Ovary (tissue), 9 donors: ENCODE data around the gene ANKMY1. TPM values are rescaled to one million over a fixed set of nuclear protein-coding genes. Genes with fewer than 3 reads are reported as not detected.

Source experiments
- DNase-seq, 5 donors: peaks; one replicate each; pipeline ENCODE4 v3.0.0-alpha.2; 2019 to 2020
- H3K27ac ChIP-seq, 2 donors: fragments of 200-600 bp; one replicate each; pipeline versions ENCODE4 v1.5.1 to v1.8.0; 2019 to 2022
- H3K27me3 ChIP-seq: fragments of 200-600 bp; one replicate; pipeline ENCODE4 v1.8.0; 2022
- H3K36me3 ChIP-seq: fragments of 200-600 bp; sonication (generic); one replicate; pipeline ENCODE4 v1.5.1; 2019
- H3K4me1 ChIP-seq: one replicate; pipeline ENCODE4 v1.8.1; 2013; ENCODE audit warnings: mild to moderate bottlenecking, moderate library complexity; ENCODE audit not compliant: insufficient read depth
- H3K4me3 ChIP-seq: fragments of 200-600 bp; sonication (generic); one replicate; pipeline ENCODE4 v1.5.1; 2017
- H3K9me3 ChIP-seq, 2 donors: fragments of 200-600 bp in 1 of 2; sonication (generic) in 1 of 2; one replicate each; pipeline versions ENCODE4 v1.5.1 to v1.8.1; 2013 to 2019; ENCODE audit warnings: mild to moderate bottlenecking in 1 of 2, moderate library complexity in 1 of 2
- CTCF ChIP-seq, 3 donors: fragments of 450-650 bp in 2 of 3; fragments of 200-600 bp in 1 of 3; IDR thresholded peaks; one replicate each; pipeline versions ENCODE4 v1.5.1 to v1.8.0; 2016 to 2022; ENCODE audit warnings: antibody characterized with exemption in 3 of 3, mild to moderate bottlenecking in 1 of 3
- EP300 ChIP-seq: sonication (generic); formaldehyde crosslinking; IDR thresholded peaks from one replicate; pipeline ENCODE4 v1.6.1; 2017; ENCODE audit warnings: antibody characterized with exemption
- POLR2A ChIP-seq: fragments of 450-650 bp; IDR thresholded peaks from one replicate; pipeline ENCODE4 v1.6.1; 2017; ENCODE audit warnings: antibody characterized with exemption, mild to moderate bottlenecking, moderate library complexity
- WGBS, 3 donors: extraction: QIAGEN DNeasy Blood & Tissue Kit in 1 of 3; methylation state at CpG; one replicate each; pipeline versions ENCODE4 v1.1.5 to v1.1.7; 2013 to 2017; 5-methylcytosine and 5-hydroxymethylcytosine counted together
- intact Hi-C, 4 donors: fragments of 100-400 bp; cut with DNase I; formaldehyde crosslinking; loops; one replicate each; pipeline versions ENCODE4 v1.11.0 to v1.15.1; 2022 to 2023
- polyA plus RNA-seq, 2 donors: library from polyadenylated mRNA; stranded (reverse); fragments of 200-250 nt in 1 of 2; fragments of 350-450 nt in 1 of 2; fragmentation: Illumina TruSeq in 1 of 2; extraction: RNeasy Lipid Tissue Mini Kit (QIAGEN cat#74804) in 1 of 2; gene quantifications; one replicate each; pipeline ENCODE4 v1.2.3, GENCODE V29; 2013 to 2014
- total RNA-seq, 7 donors: library from RNA; depleted of rRNA in 2 of 7; stranded (reverse); fragments of >200 nt in 2 of 7; fragmentation: NEBNext Ultra II Directional in 3 of 7; extraction: Animal tissue kit (Norgen Biotek cat#: 25700) in 3 of 7; gene quantifications; one replicate each; pipeline versions ENCODE4 v1.1.0 to v1.2.4, GENCODE V29; 2016 to 2023
- donor health status: DM: no; HTN: no; CAD: no; lungs with moderate emphysema.
- donor health status: DM: no; HTN: no; CAD: no.
- donor health status: Bipolar disorder and iron deficiency.
- donor health status: DM: yes; HTN: yes; CAD: no.
- donor health status: DM: no; HTN: no; CAD: no.
- donor health status: DM: yes; HTN: yes; CAD: no.

ANKMY1 gene
- total and polyA plus RNA-seq, 9 donors, result 11.5 to 24.2 (median 19.0) TPM

- 74 to 86% (median 84%) methylated on average over 12 of the region's 12 CpGs for WGBS, 3 donors
Observed at GRCh38 chr2:240479111-240479501, 78.7 kb downstream of the ANKMY1 start.

GRCh38 chr2:240478346-240479110, 79.3 kb downstream of the ANKMY1 start:
- no peak for TF ChIP-seq POLR2A
- no peak for TF ChIP-seq CTCF (IDR thresholded peaks at IDR 0.05)
- TF ChIP-seq EP300, result no peak
- WGBS, 3 donors, result 91 to 95% (median 92%) methylated on average over 21 of the region's 21 CpGs
- H3K36me3 ChIP-seq, result no peaks in the 10 kb centered on the region
- H3K4me3 ChIP-seq, result no peak overlapping the region
- no peaks in the 10 kb centered on the region for H3K4me1 ChIP-seq
- peak in 1 of 5 donors; percentile 10 for DNase-seq
- intact Hi-C loops, result no loop called here
- no peaks in the 10 kb centered on the region for H3K9me3 ChIP-seq
- H3K27ac ChIP-seq, result no peak overlapping the region
- H3K27me3 ChIP-seq, result no peaks in the 10 kb centered on the region

More at GRCh38 chr2:240479111-240479501, 78.7 kb downstream of the ANKMY1 start:
- H3K9me3 ChIP-seq, result no peaks in the 10 kb centered on the region
- no peak for TF ChIP-seq CTCF (IDR thresholded peaks at IDR 0.05)
- TF ChIP-seq POLR2A, result no peak
- no peak for TF ChIP-seq EP300
- peak in 1 of 5 donors; percentile 10 for DNase-seq
- H3K27me3 ChIP-seq, result no peaks in the 10 kb centered on the region
- H3K4me3 ChIP-seq, result no peak overlapping the region
- no peaks in the 10 kb centered on the region for H3K4me1 ChIP-seq
- no peak overlapping the region for H3K27ac ChIP-seq
- H3K36me3 ChIP-seq, result no peaks in the 10 kb centered on the region
- intact Hi-C loops, result no loop called here

GRCh38 chr2:240477916-240478315, 79.9 kb downstream of the ANKMY1 start:
- intact Hi-C loops, result no loop called here
- Histone ChIP-seq H3K36me3 (no peaks in the 10 kb centered on the region), H3K4me1 (no peaks in the 10 kb centered on the region), H3K4me3 (no peak overlapping the region), H3K27me3 (no peaks in the 10 kb centered on the region), H3K27ac (no peak overlapping the region), H3K9me3 (no peaks in the 10 kb centered on the region)
- TF ChIP-seq EP300, result no peak
- TF ChIP-seq CTCF (IDR thresholded peaks at IDR 0.05), result no peak
- no peak for TF ChIP-seq POLR2A
- DNase-seq, result no peak
- WGBS, 3 donors, result 86 to 92% (median 90%) methylated on average over 13 of the region's 13 CpGs

DNA sequence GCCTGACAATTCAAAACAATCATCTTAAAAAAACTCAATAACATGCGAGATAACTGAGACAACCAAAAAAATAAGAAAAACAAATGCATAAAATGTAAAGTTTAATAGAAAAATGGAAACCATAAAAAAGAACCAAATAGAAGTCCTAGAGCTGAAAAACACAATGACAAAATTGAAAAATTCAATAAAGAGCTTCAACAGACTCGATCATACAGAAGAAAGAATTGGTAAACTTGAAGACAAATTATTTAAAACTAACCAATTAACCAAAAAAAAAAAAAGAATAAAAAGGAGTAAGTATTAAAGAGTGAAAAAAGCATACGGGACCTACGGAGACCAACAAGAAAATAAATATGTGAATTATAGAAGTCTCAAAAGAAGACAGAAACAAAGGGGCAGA, 84.6 kb downstream of the ANKMY1 start:
- no peaks in the 10 kb centered on the region for H3K27me3 ChIP-seq
- TF ChIP-seq EP300 (no peak), CTCF (IDR thresholded peaks at IDR 0.05) (no peak), POLR2A (no peak)
- WGBS, 3 donors, result 95 to 96% (median 96%) methylated on average over 4 of the region's 4 CpGs
- no peaks in the 10 kb centered on the region for H3K9me3 ChIP-seq
- H3K36me3 ChIP-seq, result no peaks in the 10 kb centered on the region
- intact Hi-C loops, result no loop called here
- no peak overlapping the region for H3K27ac ChIP-seq
- H3K4me3 ChIP-seq, result no peak overlapping the region
- H3K4me1 ChIP-seq, result no peaks in the 10 kb centered on the region
- DNase-seq, result no peak
